Measurements from ENCODE around the gene MRGPRF.

Gene MRGPRF

GRCh38 chr11:69013009-69013951 lies at the start of gene MRGPRF:
TSS of gene MRGPRF (minus strand) at chr11:69013246. CDS start at chr11:69009901, 3,345 bp downstream.
- peak; percentile 33 for DNase-seq

GRCh38 chr11:69062169-69062855 lies 49.3 kb upstream of the MRGPRF start:
- no peak for DNase-seq

GRCh38 chr11:69061713-69062053 lies 48.6 kb upstream of the MRGPRF start:
- DNase-seq = no peak

- DNase-seq = no peak
Measured at GRCh38 chr11:69060806-69061712, 48.0 kb upstream of the MRGPRF start.

- no peak for DNase-seq
Measured at GRCh38 chr11:69059985-69060384, 46.9 kb upstream of the MRGPRF start.

GRCh38 chr11:69059429-69059828 lies 46.4 kb upstream of the MRGPRF start:
- no peak for DNase-seq

GRCh38 chr11:69058511-69059270 lies 45.6 kb upstream of the MRGPRF start:
- no peak for DNase-seq

- no peak for DNase-seq
Measured at GRCh38 chr11:69057801-69058200, 44.8 kb upstream of the MRGPRF start.

GRCh38 chr11:69057236-69057635 lies 44.2 kb upstream of the MRGPRF start:
- DNase-seq = no peak

GRCh38 chr11:69055598-69056516 lies 42.8 kb upstream of the MRGPRF start:
- DNase-seq = peak; percentile 91

- DNase-seq = no peak
Measured at GRCh38 chr11:69055212-69055586, 42.2 kb upstream of the MRGPRF start.

GRCh38 chr11:69054397-69055211 lies 41.6 kb upstream of the MRGPRF start:
- DNase-seq = no peak

GRCh38 chr11:69053546-69054396 lies 40.7 kb upstream of the MRGPRF start:
- no peak for DNase-seq

- DNase-seq = no peak
Measured at GRCh38 chr11:69053169-69053477, 40.1 kb upstream of the MRGPRF start.

- DNase-seq = no peak
Measured at GRCh38 chr11:69052343-69053168, 39.5 kb upstream of the MRGPRF start.

- no peak for DNase-seq
Measured at GRCh38 chr11:69051381-69052342, 38.6 kb upstream of the MRGPRF start.

All from suppressor macrophage treated with lipopolysaccharide for 4 hours (primary cell).